LHCN-M2 (cell line): ENCODE data around the gene CDY1. TPM values are rescaled to one million over a fixed set of nuclear protein-coding genes. Genes with fewer than 3 reads are reported as not detected.
"Not testable (repeated sequence)": the region's sequence is repeated elsewhere in the genome, so short reads cannot be mapped to it uniquely, and the experiment has no call there.

Experiments
- DNase-seq: peaks from one replicate; pipeline ENCODE4 v3.0.0-alpha.2; 2012; ENCODE audit warnings: low read depth
- polyA plus RNA-seq: library from polyadenylated mRNA; unstranded; fragments of >200 nt; gene quantifications from one replicate; pipeline ENCODE4 v1.2.1, GENCODE V29; 2012; ENCODE audit warnings: missing spikeins
- total RNA-seq: library from RNA; depleted of rRNA; stranded (reverse); fragments of >200 nt; gene quantifications from 2 replicates; pipeline ENCODE4 v1.2.3, GENCODE V29; 2014; rRNA removed

Gene CDY1
- not detected in 2 replicates for total RNA-seq
- polyA plus RNA-seq, result not detected

- not testable (repeated sequence) for DNase-seq
Measured at GRCh38 chrY:25621817-25622216, at the start of gene CDY1. Gene CDY1 (plus strand): TSS chrY:25622117. CDS start chrY:25622443, 326 bp downstream.

GRCh38 chrY:25593336-25593735, 28.6 kb upstream of the CDY1 start:
- DNase-seq, result not testable (repeated sequence)

GRCh38 chrY:25620209-25620608, 1.7 kb upstream of the CDY1 start:
- not testable (repeated sequence) for DNase-seq

DNA sequence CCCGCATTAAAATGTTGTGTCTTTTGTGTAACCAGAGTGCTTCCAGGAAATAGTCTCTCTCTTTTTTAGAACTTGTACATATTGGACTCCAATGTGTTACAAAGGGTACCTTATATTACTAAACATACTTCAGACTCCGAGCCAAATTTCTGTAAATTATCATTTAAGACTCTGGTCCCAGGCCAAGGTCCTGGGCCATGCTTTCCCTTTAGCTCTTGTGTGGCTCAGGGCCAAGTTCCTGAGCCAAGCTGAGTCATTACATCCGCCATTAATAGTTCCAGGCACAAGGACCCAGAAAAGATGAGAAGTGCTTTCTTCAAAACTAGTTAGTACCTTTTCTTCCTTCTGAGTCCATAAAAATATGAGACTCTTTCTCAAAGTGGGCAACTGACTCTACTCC, 4.6 kb downstream of the CDY1 start:
- DNase-seq, result not testable (repeated sequence)

DNA sequence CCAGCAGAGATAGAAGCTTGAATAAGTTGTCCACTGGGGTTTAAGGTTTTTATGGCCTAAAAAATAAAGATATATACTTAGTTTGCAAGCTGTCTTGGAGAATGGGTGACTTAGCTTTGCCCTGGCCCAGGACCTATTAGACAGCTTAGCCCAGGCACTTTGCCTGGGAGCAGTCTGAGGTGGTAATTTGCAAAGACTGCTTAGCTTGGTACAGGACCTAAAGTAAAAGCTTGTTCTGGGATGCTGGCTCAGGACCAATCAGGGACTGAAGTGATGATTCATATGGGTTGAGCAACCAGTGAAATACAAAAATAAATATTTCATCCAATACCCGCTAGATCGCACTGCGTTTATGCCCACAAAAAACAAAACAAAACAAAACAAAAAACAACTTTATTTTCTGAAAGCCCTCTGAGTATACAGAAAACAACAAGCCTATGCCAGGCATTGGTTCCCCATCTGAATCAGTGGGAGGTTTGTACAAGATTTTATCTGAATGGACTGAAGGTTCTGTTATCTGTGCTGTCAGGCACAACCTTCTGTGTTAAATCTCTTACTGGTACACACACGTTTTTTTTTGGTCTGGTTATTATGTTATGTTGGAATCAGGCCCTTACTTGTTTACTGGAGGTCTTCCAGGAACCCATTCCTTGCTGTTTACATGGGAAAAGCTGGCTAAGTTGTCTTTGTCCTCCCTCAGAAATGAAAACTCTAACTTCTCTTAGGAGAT, 8.6 kb downstream of the CDY1 start:
- DNase-seq, result not testable (repeated sequence)

DNA sequence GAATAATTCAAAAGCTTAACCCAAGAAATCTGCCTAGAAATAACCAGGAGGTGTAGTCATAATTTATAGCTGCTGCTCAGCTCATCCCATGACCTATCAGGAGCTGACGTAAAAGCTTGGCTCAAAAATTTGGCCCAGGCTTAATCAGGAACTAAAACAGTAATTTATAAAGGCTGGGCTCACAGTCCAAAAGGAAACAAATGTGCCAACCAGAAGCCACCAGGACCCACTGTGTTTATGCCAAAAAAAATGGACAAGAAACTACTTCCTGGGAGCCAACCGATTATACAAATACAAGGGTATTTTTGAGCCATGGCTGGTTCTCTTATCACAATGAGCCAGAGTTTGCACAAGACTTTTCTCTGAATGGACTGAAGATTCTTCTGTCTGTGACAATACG, 17.9 kb downstream of the CDY1 start:
- DNase-seq, result not testable (repeated sequence)

- DNase-seq, result not testable (repeated sequence)
Measured at GRCh38 chrY:25643024-25643915, 21.4 kb downstream of the CDY1 start.
